Testis (tissue), 2 donors: Measurements from ENCODE around the gene ETS1.

Experiments
- CTCF ChIP-seq, 3 experiments: fragments of 450-650 bp in 2 of 3; fragments of 200-600 bp in 1 of 3; sonication (generic) in 1 of 3; IDR thresholded peaks; one replicate each; pipeline ENCODE4 v1.5.1; 2016 to 2019; ENCODE audit warnings: antibody characterized with exemption in 3 of 3, mild to moderate bottlenecking in 2 of 3, moderate library complexity in 1 of 3
- POLR2A ChIP-seq: fragments of 450-650 bp; IDR thresholded peaks from one replicate; pipeline ENCODE4 v1.6.1; 2017; ENCODE audit warnings: antibody characterized with exemption, mild to moderate bottlenecking, moderate library complexity

DNA sequence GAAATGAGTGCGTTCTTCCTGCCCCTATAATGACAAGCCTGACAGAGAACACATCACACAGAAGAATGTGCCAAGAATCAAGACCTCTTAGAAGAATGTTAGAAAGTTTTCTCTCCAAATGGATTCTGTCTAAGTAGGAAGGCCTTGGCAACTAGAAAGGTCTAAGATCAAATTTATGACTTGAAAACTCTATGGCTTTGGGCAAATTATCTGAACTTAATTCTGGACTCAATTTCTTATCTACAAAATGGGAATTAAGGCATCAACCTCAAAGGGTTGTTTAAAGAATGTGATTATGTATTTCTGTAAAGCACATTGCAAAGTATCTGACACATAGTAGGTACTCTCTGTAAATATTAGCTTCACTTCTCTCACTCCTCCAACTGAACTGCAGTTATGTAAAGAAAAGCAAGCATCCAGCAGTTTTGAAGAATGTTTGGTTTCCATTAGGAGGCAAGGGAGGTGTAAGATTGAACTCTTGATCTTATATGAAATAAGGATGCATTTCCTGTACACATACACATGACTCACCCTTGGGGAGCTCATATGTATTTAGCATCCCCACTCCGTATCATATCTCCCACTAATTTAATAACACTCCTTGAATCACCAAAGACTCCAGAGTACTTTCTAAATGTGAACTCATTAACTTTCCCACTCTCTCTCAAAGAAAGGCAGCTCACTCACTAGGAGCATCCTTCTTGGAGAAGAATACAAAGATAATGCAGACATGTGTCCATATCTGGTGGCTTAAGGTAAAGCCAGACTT lies 77.6 kb downstream of the ETS1 start:
- no peak for TF ChIP-seq CTCF (IDR thresholded peaks at IDR 0.05)
- TF ChIP-seq POLR2A: no peak
